ENCODE data around the gene PPP1R11.

DNA sequence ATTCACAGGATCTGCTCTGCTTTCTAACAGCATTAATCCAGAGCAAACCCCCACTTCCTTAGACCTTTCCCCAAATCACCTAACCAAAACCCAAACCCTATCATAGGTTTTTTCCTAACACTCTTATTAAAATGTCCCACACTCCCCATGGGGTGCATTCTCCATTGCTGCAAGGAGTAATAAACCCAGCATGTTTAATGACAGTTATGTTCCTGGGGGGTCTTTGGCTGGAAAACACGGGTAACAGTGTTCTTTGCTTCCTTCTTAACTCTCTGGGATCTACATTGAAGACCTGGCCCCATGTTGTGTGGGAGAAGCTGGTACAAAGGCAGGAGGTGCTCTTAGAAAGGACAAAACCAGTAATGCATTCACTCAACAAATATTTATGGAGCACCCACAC is 29.8 kb downstream of the PPP1R11 start:
- TF ChIP-seq POLR2A (IDR thresholded peaks at IDR 0.05; ENCODE audit: low read length) = no peak
- TF ChIP-seq GATA1 (IDR thresholded peaks at IDR 0.05; ENCODE audit: low read depth, low read length) = no peak
